Adrenal gland (tissue), 5 donors: ENCODE data around the gene SOX12.

Source experiments
- POLR2A ChIP-seq, 2 donors: fragments of 450-650 bp; IDR thresholded peaks; one replicate each; pipeline ENCODE4 v1.6.1; 2017; ENCODE audit warnings: antibody characterized with exemption in 2 of 2, mild to moderate bottlenecking in 2 of 2, moderate library complexity in 1 of 2
- TF ChIP-seq, protein P1 (sequence below), 6 experiments: fragments of 450-650 bp in 4 of 6; fragments of 200-600 bp in 2 of 6; sonication (generic) in 1 of 6; IDR thresholded peaks; 1 replicate in 5 of 6; 2 replicates in 1 of 6; pipeline versions ENCODE4 v1.5.1 to v1.8.0; 2016 to 2021; ENCODE audit warnings: antibody characterized with exemption in 6 of 6, mild to moderate bottlenecking in 2 of 6, moderate library complexity in 1 of 6
- donor health status: DM: no; HTN: no; CAD: no.

DNA sequence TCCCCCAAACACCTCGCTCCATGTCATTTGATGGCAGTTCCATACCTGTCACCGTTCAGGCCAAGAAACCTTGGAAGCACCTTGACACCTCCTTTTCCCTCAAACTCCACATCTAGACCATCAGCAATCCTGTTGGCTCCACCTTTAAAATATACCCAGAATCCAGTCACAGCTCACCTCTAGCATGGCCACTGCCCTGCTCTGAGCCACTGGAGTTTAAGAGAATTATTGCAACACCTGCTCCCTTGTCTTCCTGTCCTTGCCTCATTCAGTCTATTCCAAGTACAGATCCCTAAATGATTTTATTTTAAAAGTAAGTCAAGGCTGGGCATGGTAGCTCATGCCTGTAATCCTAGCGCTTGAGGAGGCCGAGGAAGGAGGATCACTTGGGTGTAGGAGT is 43.6 kb downstream of the SOX12 start:
- TF ChIP-seq, protein P1, sequence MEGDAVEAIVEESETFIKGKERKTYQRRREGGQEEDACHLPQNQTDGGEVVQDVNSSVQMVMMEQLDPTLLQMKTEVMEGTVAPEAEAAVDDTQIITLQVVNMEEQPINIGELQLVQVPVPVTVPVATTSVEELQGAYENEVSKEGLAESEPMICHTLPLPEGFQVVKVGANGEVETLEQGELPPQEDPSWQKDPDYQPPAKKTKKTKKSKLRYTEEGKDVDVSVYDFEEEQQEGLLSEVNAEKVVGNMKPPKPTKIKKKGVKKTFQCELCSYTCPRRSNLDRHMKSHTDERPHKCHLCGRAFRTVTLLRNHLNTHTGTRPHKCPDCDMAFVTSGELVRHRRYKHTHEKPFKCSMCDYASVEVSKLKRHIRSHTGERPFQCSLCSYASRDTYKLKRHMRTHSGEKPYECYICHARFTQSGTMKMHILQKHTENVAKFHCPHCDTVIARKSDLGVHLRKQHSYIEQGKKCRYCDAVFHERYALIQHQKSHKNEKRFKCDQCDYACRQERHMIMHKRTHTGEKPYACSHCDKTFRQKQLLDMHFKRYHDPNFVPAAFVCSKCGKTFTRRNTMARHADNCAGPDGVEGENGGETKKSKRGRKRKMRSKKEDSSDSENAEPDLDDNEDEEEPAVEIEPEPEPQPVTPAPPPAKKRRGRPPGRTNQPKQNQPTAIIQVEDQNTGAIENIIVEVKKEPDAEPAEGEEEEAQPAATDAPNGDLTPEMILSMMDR (IDR thresholded peaks at IDR 0.05) = no peak
- TF ChIP-seq POLR2A (IDR thresholded peaks at IDR 0.05) = no peak
